ENCODE measurements around the gene WDR62. TPM values are rescaled to one million over a fixed set of nuclear protein-coding genes. Genes with fewer than 3 reads are reported as not detected.

The WDR62 gene
- total RNA-seq, 2 donors from 2014 or later = 23.5 to 34.4 TPM

DNA sequence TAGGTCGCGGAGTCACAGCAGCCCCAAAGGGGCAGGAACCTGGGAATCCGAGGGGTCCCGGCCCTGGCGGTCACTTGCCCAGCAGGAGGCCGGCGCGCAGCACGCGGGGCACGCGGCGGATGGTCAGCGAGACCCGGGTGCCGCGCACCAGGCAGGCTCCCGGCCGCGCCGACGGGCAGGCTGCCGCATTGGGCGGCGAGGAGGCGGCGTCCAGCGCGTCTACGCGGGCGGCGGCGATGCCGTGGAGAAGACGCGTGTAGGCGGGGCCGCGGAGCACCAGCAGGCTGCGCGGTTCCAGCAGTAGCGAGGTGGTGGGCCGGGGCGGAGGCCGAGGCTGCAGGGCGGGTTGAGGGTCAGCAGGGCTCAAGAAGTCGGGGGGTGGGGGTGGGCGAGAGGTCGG lies 45.5 kb upstream of the WDR62 start:
- Mint-ChIP-seq H3K36me3 (ENCODE audit: low read depth) (peaks cover 17% of the 10 kb centered on the region), H3K27ac (no peak overlapping the region), H3K27me3 (ENCODE audit: insufficient read depth) (peaks cover 4% of the 10 kb centered on the region), H3K4me1 (peaks cover 20% of the 10 kb centered on the region), H3K9me3 (no peaks in the 10 kb centered on the region), H3K4me3 (peak overlapping the region; percentile 88)
- Histone ChIP-seq H3K27ac (ENCODE audit: low read depth, low read length) (no peak overlapping the region), H3K4me1 (ENCODE audit: control insufficient read depth, insufficient read depth, low read length) (no peaks in the 10 kb centered on the region), H3K4me3 (ENCODE audit: low read length) (peak overlapping the region; percentile 64), H3K27me3 (ENCODE audit: control insufficient read depth, insufficient read depth, low read length, poor library complexity, severe bottlenecking) (no peaks in the 10 kb centered on the region), H3K36me3 (ENCODE audit: control insufficient read depth, insufficient read depth, low read length) (no peaks in the 10 kb centered on the region), H3K9ac (ENCODE audit: extremely low read depth, low read length, poor library complexity, severe bottlenecking) (no peak overlapping the region), H3K9me3 (ENCODE audit: control insufficient read depth, low read length) (no peaks in the 10 kb centered on the region)
- DNase-seq = peak; percentile 83
- TF ChIP-seq, protein P1, sequence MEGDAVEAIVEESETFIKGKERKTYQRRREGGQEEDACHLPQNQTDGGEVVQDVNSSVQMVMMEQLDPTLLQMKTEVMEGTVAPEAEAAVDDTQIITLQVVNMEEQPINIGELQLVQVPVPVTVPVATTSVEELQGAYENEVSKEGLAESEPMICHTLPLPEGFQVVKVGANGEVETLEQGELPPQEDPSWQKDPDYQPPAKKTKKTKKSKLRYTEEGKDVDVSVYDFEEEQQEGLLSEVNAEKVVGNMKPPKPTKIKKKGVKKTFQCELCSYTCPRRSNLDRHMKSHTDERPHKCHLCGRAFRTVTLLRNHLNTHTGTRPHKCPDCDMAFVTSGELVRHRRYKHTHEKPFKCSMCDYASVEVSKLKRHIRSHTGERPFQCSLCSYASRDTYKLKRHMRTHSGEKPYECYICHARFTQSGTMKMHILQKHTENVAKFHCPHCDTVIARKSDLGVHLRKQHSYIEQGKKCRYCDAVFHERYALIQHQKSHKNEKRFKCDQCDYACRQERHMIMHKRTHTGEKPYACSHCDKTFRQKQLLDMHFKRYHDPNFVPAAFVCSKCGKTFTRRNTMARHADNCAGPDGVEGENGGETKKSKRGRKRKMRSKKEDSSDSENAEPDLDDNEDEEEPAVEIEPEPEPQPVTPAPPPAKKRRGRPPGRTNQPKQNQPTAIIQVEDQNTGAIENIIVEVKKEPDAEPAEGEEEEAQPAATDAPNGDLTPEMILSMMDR (conservative IDR thresholded peaks at IDR 0.05) = no peak
- WGBS, 2 experiments (ENCODE audit: insufficient coverage in 1 of 2, insufficient read length in 1 of 2) = 1 to 12% methylated on average over 18 to 50 of the region's 50 CpGs

DNA sequence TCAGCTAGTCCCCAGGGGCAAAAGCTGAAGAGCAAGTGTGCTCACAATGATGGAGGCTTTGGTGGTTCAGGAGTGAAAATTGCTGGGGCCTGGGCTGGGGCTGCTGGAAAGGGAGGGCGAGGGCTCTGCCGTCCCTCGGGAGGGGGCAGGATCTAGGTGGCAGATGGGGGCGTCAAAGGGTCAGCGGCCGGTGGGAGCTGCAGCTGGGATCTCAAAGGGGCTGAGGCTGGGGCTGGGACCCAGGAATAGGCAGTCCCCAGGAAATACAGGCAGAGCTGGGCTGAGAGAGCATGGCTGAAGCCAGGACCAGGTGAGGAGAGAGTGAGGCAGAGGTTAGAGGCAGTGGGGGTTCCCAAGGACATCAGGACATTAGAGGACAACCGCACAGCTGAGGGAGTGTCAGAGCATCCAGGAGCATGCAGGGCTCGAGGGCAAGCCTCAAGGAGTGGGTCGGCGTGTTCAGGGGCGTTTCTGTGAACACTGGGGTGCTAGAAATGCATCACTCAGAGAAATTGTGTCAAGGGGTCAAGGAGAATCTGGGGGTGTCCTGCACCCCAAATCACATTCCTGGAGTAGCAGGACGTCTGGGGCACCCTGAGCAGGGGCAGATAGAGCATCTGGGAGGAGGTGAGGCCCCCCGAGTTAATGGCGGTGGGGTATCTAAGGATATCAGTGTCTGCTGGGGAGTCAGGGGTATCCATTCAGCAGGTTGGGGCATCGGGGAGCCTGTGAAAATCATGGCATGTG lies 44.9 kb upstream of the WDR62 start:
- no peak overlapping the region for H3K9ac ChIP-seq (ENCODE audit: extremely low read depth, low read length, poor library complexity, severe bottlenecking)
- peak overlapping the region; percentile 88 for H3K4me3 Mint-ChIP-seq
- peaks cover 4% of the 10 kb centered on the region for H3K27me3 Mint-ChIP-seq (ENCODE audit: insufficient read depth)
- H3K27ac ChIP-seq (ENCODE audit: low read depth, low read length) = no peak overlapping the region
- H3K9me3 ChIP-seq (ENCODE audit: control insufficient read depth, low read length) = no peaks in the 10 kb centered on the region
- H3K36me3 Mint-ChIP-seq (ENCODE audit: low read depth) = peaks cover 13% of the 10 kb centered on the region
- H3K9me3 Mint-ChIP-seq = no peaks in the 10 kb centered on the region
- H3K4me3 ChIP-seq (ENCODE audit: low read length) = no peak overlapping the region
- no peaks in the 10 kb centered on the region for H3K4me1 ChIP-seq (ENCODE audit: control insufficient read depth, insufficient read depth, low read length)
- no peak for DNase-seq
- no peaks in the 10 kb centered on the region for H3K27me3 ChIP-seq (ENCODE audit: control insufficient read depth, insufficient read depth, low read length, poor library complexity, severe bottlenecking)
- WGBS, 2 experiments (ENCODE audit: insufficient coverage in 1 of 2, insufficient read length in 1 of 2) = 68% methylated on average over 9 to 15 of the region's 15 CpGs
- no peaks in the 10 kb centered on the region for H3K36me3 ChIP-seq (ENCODE audit: control insufficient read depth, insufficient read depth, low read length)
- TF ChIP-seq, protein P1 (conservative IDR thresholded peaks at IDR 0.05) = no peak
- H3K4me1 Mint-ChIP-seq = peaks cover 25% of the 10 kb centered on the region
- no peak overlapping the region for H3K27ac Mint-ChIP-seq

DNA sequence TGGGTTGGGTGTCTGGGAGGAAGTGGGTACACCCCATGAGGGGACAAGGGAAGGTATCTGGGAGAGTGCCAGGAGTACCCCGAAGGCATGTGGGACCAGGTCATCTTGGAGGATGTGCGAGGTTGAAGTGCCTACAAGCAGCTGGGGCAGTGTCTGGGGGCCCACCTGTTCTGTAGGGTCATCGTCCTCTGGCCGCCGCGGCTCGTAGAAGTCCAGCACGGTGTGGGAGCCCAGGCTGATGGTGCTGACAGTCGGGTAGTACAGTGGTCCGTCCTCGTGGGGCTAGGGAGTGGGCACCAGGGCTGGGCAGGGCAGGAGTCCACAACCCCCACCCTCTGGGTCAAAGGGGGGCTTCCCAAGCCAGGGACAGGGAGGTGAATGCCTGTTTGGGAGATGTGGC lies 44.3 kb upstream of the WDR62 start:
- H3K27me3 ChIP-seq (ENCODE audit: control insufficient read depth, insufficient read depth, low read length, poor library complexity, severe bottlenecking) = no peaks in the 10 kb centered on the region
- H3K27me3 Mint-ChIP-seq (ENCODE audit: insufficient read depth) = peaks cover 4% of the 10 kb centered on the region
- TF ChIP-seq, protein P1 (conservative IDR thresholded peaks at IDR 0.05) = no peak
- no peak overlapping the region for H3K9ac ChIP-seq (ENCODE audit: extremely low read depth, low read length, poor library complexity, severe bottlenecking)
- peaks cover 29% of the 10 kb centered on the region for H3K4me1 Mint-ChIP-seq
- no peaks in the 10 kb centered on the region for H3K9me3 ChIP-seq (ENCODE audit: control insufficient read depth, low read length)
- H3K36me3 ChIP-seq (ENCODE audit: control insufficient read depth, insufficient read depth, low read length) = no peaks in the 10 kb centered on the region
- no peak overlapping the region for H3K27ac ChIP-seq (ENCODE audit: low read depth, low read length)
- no peak for DNase-seq
- no peaks in the 10 kb centered on the region for H3K9me3 Mint-ChIP-seq
- H3K36me3 Mint-ChIP-seq (ENCODE audit: low read depth) = peaks cover 9% of the 10 kb centered on the region
- no peak overlapping the region for H3K27ac Mint-ChIP-seq
- no peaks in the 10 kb centered on the region for H3K4me1 ChIP-seq (ENCODE audit: control insufficient read depth, insufficient read depth, low read length)
- 93 to 95% methylated on average over 11 of the region's 11 CpGs for WGBS, 2 experiments (ENCODE audit: insufficient coverage in 1 of 2, insufficient read length in 1 of 2)
- H3K4me3 ChIP-seq (ENCODE audit: low read length) = no peak overlapping the region
- H3K4me3 Mint-ChIP-seq = no peak overlapping the region
